Upper lobe of left lung (tissue), 4 donors: ENCODE data around the gene NR1I2.

Experiments
- CTCF ChIP-seq, 6 experiments: fragments of 450-650 bp in 4 of 6; fragments of 200-600 bp in 2 of 6; sonication (generic) in 2 of 6; IDR thresholded peaks; one replicate each; pipeline ENCODE4 v1.5.1; 2016 to 2019; ENCODE audit warnings: antibody characterized with exemption in 6 of 6
- POLR2A ChIP-seq, 4 donors: fragments of 450-650 bp; IDR thresholded peaks; one replicate each; pipeline ENCODE4 v1.5.1; 2016 to 2017; ENCODE audit warnings: antibody characterized with exemption in 4 of 4, mild to moderate bottlenecking in 2 of 4
- POLR2AphosphoS5 ChIP-seq, 2 donors: sonication (generic); formaldehyde crosslinking; IDR thresholded peaks; one replicate each; pipeline ENCODE4 v1.5.1; 2017; ENCODE audit warnings: antibody characterized with exemption in 2 of 2

- no peak for TF ChIP-seq CTCF (IDR thresholded peaks at IDR 0.05)
- no peak for TF ChIP-seq POLR2AphosphoS5 (IDR thresholded peaks at IDR 0.05)
- TF ChIP-seq POLR2A (IDR thresholded peaks at IDR 0.05), result no peak
These were observed 49.1 kb downstream of the NR1I2 start for GRCh38 chr3:119831022-119831421.
